Endothelial cell of umbilical vein (primary cell): ENCODE results near the gene KDM4D.

ENCODE experiments used
- POLR2A ChIP-seq: IDR thresholded peaks from 2 replicates; pipeline ENCODE4 v1.6.1; 2012; ENCODE audit warnings: low read depth, mild to moderate bottlenecking, control low read depth, low read length
- POLR2AphosphoS5 ChIP-seq: IDR thresholded peaks from 2 replicates; pipeline ENCODE4 v1.6.1; 2012; ENCODE audit warnings: low read depth, mild to moderate bottlenecking, control low read depth, low read length, moderate library complexity; ENCODE audit not compliant: insufficient read depth
- TF ChIP-seq, protein P1 (sequence below), 2 donors: IDR thresholded peaks; 1 replicate in 1 of 2; 2 replicates in 1 of 2; pipeline ENCODE4 v1.5.1; 2011; ENCODE audit warnings: low read length in 2 of 2, mild to moderate bottlenecking in 2 of 2, moderate library complexity in 2 of 2, control low read depth in 1 of 2, inconsistent platforms in 1 of 2, low read depth in 1 of 2; ENCODE audit not compliant: insufficient read depth in 1 of 2; ENCODE audit errors: extremely low read depth in 1 of 2
- TF ChIP-seq, protein P2 (sequence below): IDR thresholded peaks from 2 replicates; pipeline ENCODE4 v1.6.1; 2011; ENCODE audit not compliant: insufficient read depth, insufficient read length

- TF ChIP-seq, protein P1, sequence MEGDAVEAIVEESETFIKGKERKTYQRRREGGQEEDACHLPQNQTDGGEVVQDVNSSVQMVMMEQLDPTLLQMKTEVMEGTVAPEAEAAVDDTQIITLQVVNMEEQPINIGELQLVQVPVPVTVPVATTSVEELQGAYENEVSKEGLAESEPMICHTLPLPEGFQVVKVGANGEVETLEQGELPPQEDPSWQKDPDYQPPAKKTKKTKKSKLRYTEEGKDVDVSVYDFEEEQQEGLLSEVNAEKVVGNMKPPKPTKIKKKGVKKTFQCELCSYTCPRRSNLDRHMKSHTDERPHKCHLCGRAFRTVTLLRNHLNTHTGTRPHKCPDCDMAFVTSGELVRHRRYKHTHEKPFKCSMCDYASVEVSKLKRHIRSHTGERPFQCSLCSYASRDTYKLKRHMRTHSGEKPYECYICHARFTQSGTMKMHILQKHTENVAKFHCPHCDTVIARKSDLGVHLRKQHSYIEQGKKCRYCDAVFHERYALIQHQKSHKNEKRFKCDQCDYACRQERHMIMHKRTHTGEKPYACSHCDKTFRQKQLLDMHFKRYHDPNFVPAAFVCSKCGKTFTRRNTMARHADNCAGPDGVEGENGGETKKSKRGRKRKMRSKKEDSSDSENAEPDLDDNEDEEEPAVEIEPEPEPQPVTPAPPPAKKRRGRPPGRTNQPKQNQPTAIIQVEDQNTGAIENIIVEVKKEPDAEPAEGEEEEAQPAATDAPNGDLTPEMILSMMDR (IDR thresholded peaks at IDR 0.05; ENCODE audit: extremely low read depth in 1 of 2, insufficient read depth in 1 of 2, low read depth in 1 of 2, low read length in 2 of 2): no peak
- TF ChIP-seq, protein P2, sequence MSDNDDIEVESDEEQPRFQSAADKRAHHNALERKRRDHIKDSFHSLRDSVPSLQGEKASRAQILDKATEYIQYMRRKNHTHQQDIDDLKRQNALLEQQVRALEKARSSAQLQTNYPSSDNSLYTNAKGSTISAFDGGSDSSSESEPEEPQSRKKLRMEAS: no peak
- no peak for TF ChIP-seq POLR2AphosphoS5
- no peak for TF ChIP-seq POLR2A
Observed at GRCh38 chr11:94934362-94934761, 39.1 kb upstream of the KDM4D start.
